Superior temporal gyrus (tissue), 1 donor: ENCODE data around the gene FOXP4.

Source experiments
- DNase-seq: peaks from one replicate; pipeline ENCODE4 v3.0.0-alpha.2; 2016; ENCODE audit errors: extremely low spot score

FOXP4 gene

GRCh38 chr6:41583565-41583964 is 37.4 kb downstream of the FOXP4 start:
- no peak for DNase-seq

DNA sequence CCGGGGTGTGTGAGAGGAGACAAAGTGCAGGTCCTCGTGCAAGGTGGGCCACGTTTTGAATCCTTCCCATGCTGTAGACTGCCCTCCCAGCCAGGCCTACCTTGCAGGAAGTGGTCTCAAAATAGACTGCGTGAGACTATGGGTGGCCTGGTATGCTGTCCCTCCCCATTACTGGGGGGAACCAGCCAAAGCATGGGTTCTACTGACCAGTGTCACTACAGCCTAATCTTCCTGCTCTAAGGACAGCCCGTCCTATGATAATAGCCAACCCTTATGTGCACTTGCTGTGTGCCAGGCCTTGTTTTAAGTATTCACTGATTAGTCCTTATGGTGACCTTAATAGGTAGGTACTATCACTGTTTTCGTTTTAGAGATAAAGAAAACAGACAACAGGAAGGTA is 38.0 kb downstream of the FOXP4 start:
- DNase-seq: no peak

GRCh38 chr6:41584668-41585205 is 38.6 kb downstream of the FOXP4 start:
- no peak for DNase-seq

- no peak for DNase-seq
Observed at GRCh38 chr6:41585605-41586004, 39.4 kb downstream of the FOXP4 start.

DNA sequence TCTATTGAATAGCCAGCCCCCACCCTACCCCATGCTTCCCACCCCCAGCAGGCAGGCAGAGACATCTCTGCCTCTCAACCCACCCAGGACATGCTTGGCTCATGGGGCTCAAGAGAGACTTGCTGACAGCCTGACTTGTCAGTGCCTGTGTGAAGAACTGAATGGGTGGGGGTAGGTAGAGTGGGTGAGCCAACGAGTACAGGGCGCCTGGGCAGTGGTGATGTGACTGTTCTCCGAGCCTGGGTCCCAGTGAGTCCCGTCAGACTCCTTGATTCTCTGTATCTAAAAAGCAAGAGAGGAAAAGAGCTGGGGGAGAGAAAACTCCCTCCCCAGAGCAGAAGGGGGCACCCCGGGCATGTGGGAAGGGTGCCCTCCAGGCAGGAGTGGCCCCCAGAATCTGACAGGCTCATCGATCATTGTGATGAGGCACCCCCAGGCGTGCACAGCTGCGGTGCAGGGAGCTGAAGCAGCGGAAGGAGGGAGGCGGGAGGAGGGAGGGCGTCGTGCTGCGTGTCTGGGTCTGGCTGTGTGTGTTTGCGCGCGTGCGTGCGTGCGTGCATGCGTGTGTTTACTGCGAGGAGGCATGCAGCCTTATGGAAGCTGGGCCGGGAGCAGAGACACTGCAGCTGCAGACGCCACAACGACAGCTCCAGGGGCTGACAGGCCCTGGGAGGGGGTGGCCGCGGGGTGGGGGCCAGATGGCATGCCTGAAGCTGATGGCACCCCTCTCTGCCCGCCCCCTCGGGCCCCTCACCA is 40.2 kb downstream of the FOXP4 start:
- DNase-seq: peak; percentile 47

- DNase-seq: no peak
Observed at GRCh38 chr6:41587131-41587879, 41.1 kb downstream of the FOXP4 start.

DNA sequence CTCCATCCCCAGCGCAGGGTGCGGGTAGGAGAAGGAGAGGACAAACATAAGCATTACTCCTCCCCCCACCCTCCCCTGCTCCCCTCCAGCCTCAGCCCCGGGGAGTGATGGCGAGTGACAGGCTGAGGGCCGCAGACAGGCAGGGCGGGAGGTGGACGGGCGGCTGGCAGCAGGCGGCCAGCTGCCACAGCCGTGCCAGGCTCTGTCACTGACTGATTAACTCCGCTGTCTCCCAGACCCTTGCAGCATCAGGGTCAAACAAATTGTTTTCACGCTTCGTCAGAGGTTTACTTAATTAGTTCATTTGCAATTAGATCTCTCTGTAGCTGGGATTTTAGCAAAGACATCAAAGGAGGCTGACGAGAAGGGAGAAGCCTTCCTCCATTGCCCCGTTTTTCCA is 41.9 kb downstream of the FOXP4 start:
- DNase-seq: peak; percentile 25

DNA sequence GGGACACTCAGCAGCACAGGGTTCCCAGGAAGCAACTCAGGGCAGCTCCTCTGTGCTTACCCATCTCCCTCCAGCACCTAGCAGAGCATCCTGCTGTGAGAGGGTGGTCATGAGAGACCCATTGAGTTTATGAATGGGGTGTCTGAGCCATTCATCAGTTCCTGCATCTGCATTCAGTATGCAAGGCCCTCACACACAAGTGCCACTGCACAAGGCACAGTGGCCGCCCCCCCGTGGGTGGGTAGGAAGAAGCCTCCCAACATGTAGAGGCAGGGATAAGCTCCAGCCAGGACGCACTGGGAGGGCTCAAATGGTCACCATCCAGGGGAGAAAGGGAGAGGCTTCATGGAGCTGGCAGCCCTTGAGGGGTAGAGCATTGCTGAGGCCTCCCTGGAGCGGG is 43.0 kb downstream of the FOXP4 start:
- DNase-seq: no peak

DNA sequence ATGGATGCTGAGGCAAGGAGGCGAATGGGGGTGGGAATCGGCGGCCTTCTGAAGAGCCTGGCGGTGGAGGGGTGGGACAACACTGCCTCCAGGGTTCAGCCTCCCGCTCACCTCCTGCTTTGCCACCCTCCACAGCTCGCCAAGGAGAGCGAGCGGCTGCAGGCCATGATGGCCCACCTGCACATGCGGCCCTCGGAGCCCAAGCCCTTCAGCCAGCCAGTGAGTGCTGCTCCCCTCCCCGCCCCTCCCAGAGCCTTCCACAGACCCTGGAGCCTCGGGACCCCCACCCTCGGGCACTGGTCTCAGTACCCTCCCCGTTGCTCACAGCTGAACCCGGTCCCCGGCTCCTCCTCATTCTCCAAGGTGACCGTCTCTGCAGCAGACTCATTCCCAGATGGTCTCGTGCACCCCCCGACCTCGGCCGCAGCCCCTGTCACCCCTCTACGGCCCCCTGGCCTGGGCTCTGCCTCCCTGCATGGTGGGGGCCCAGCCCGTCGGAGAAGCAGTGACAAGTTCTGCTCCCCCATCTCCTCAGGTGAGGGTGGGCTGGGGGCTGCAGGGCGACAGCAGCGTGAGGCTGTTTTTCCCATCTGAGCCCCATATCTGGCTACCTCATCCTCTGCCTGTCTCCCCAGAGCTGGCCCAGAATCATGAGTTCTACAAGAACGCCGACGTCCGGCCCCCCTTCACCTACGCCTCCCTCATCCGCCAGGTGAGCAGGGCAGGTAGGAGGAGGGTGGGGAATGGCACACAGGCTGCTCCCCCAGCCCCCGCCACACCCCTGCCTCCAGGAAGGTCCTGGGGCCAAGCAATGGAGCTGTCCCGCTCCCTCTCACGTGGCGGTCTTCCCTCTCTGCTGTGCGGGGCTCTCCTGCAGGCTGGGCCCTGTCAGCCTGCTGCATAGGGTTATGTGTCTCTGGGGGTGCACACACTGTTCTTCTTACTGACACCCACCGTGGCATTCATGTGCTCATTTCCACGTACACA is 43.7 kb downstream of the FOXP4 start:
- DNase-seq: no peak

DNA sequence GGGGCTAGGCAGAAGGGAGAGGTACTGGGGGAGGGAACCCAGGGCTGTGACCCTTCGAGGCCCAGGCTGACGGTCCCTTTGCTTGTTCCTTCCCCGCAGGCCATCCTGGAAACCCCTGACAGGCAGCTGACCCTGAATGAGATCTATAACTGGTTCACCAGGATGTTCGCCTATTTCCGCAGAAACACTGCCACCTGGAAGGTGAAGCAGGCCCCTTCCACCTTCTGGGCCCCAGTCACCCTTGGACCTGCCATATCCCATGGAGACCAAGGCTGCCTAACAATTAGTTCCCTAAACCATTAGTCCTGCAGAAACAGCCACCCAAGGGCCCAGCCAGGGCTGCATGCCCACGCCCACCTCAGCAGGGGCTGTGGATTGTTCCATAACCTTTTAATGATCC is 44.9 kb downstream of the FOXP4 start:
- no peak for DNase-seq

- DNase-seq: peak; percentile 89
Observed at GRCh38 chr6:41591859-41592502, 45.8 kb downstream of the FOXP4 start.

GRCh38 chr6:41593406-41593805 is 47.2 kb downstream of the FOXP4 start:
- DNase-seq: no peak

DNA sequence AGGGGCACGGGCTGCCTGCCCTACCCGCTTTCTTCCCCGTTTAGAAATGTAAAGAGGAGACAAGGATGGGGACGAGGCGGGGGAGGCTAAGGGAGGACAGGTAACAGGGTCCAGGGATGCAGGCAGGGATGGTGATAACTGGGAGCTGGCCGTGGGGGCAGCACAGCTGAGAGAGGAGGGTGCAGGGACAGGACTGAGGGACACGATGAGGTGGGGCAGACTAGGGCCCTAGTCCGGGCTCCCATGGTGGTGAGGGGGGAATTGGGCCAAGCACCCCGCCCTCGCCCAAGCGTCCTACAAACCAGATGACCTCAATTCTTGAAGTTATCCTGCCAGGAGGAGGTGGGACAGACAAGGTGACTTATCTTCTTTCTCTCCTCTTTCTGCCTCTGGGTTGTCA is 47.7 kb downstream of the FOXP4 start:
- DNase-seq: no peak

GRCh38 chr6:41594326-41594725 is 48.1 kb downstream of the FOXP4 start:
- DNase-seq: no peak

GRCh38 chr6:41594766-41595165 is 48.6 kb downstream of the FOXP4 start:
- no peak for DNase-seq

DNA sequence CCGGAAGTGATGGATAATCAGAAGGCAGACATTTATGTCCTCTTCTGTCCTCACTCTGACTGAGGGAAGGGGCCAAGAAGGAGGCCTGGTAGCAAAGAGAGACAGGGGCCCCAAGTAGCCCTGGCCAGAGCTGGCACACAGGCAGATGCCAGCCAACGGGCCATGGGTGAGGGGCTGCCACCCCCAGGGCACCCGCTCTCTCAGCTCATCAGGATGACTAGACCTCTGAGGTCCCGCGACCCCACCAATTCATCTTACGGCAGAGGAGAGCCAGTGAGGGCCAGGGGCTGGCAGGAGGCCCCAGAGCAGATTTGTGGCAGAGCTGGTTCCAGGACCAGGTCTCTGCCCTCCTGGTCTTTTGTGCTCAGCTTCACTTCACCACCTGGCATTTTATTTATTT is 49.0 kb downstream of the FOXP4 start:
- DNase-seq: no peak

GRCh38 chr6:41596096-41596685 is 50.0 kb downstream of the FOXP4 start:
- no peak for DNase-seq

GRCh38 chr6:41596807-41597206 is 50.6 kb downstream of the FOXP4 start:
- DNase-seq: no peak

DNA sequence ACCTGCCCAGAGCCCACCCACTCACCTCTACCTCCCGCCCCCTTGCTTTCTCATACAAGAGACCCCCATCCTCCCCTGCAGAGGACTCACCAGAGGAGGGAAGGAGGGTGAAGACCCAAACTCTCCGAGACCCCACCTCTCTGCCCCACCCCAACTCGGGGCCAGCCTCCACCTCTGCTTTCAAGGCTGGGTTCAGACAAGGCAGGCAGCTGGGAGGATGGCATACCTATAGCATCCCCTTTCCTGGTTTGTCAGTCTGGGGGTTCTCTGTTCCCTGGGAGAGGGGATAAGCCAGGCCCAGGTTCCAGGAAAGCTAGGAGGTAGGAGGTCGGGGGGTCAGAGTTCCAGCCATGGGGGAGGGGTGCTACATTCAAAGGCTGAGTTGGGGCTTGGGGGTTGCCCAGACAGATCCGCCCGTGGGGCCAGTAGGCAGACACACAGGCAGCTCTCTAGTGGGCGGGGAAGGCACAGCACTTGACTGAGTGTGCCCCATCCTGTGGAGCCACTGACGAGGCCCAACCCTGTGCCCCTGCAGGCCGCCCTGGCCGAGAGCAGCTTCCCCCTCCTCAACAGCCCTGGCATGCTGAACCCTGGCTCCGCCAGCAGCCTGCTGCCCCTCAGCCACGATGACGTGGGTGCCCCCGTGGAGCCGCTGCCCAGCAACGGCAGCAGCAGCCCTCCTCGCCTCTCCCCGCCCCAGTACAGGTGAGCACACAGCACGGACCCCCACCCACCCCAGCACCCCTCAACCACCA is 51.2 kb downstream of the FOXP4 start:
- no peak for DNase-seq

- no peak for DNase-seq
Observed at GRCh38 chr6:41598670-41599014, 52.5 kb downstream of the FOXP4 start.
